Pancreas (tissue), 10 donors: ENCODE measurements around the gene PDE10A. TPM values are rescaled to one million over a fixed set of nuclear protein-coding genes. Genes with fewer than 3 reads are reported as not detected.

Experiments used
- ATAC-seq, 4 donors: fragments of 200-7000 bp; cut with Tn5 transposase; one replicate each; pipeline versions ENCODE4 v1.8.0 to v1.9.1; 2020; ENCODE audit warnings: mild to moderate bottlenecking in 4 of 4, moderate library complexity in 4 of 4
- DNase-seq, 6 donors: peaks; one replicate each; pipeline ENCODE4 v3.0.0-alpha.2; 2020
- FAIRE-seq: peaks from 2 replicates; lab custom pipeline; 2012; peaks lifted over from hg19 to GRCh38; lab: Jason Lieb, UNC
- H3K27ac ChIP-seq, 4 donors: fragments of 200-600 bp; sonication (generic); 1 replicate in 3 of 4; 2 replicates in 1 of 4; pipeline versions ENCODE4 v1.5.0 to v1.8.0; 2020
- H3K27me3 ChIP-seq, 4 donors: fragments of 200-600 bp; one replicate each; pipeline ENCODE4 v1.8.0; 2021
- H3K36me3 ChIP-seq, 3 donors: fragments of 200-600 bp; sonication (generic) in 1 of 3; one replicate each; pipeline versions ENCODE4 v1.5.0 to v1.8.0; 2020 to 2021
- H3K4me1 ChIP-seq, 3 donors: fragments of 200-600 bp; one replicate each; pipeline ENCODE4 v1.8.0; 2021
- H3K4me3 ChIP-seq, 4 donors: fragments of 200-600 bp; sonication (generic) in 2 of 4; one replicate each; pipeline versions ENCODE4 v1.5.0 to v1.8.0; 2020 to 2021
- H3K9me3 ChIP-seq, 4 donors: fragments of 200-600 bp; one replicate each; pipeline ENCODE4 v1.8.0; 2021
- CTCF ChIP-seq, 4 donors: fragments of 200-600 bp; sonication (generic) in 3 of 4; IDR thresholded peaks; one replicate each; pipeline versions ENCODE4 v1.5.0 to v1.8.0; 2021; ENCODE audit warnings: antibody characterized with exemption in 4 of 4
- WGBS, 2 donors: extraction: QIAGEN DNeasy Blood & Tissue Kit; methylation state at CpG; one replicate each; pipeline ENCODE4 v1.1.7; 2013; 5-methylcytosine and 5-hydroxymethylcytosine counted together
- intact Hi-C, 3 donors: fragments of 100-400 bp; cut with DNase I; formaldehyde crosslinking; loops; one replicate each; pipeline versions ENCODE4 v1.11.1 to v1.14.2; 2022
- polyA plus RNA-seq, 2 donors: library from polyadenylated mRNA; stranded (reverse); fragments of 200-250 nt; gene quantifications; one replicate each; pipeline ENCODE4 v1.2.3, GENCODE V29; 2013
- total RNA-seq, 6 donors: library from RNA; stranded (reverse); fragmentation: NEBNext Ultra II Directional in 4 of 6; extraction: Animal tissue kit (Norgen Biotek cat#: 25700) in 4 of 6; gene quantifications; one replicate each; pipeline versions ENCODE4 v1.2.1 to v1.2.4, GENCODE V29; 2021 to 2023
- donor health status: healthy with polysubstance abuse.
- donor health status: DM: no; HTN: no; CAD: no; lungs with moderate emphysema.
- donor health status: DM: no; HTN: no; CAD: no.
- donor health status: control.
- donor health status: control.
- donor health status: Bipolar disorder and iron deficiency.
- donor health status: DM: yes; HTN: yes; CAD: no.
- donor health status: DM: no; HTN: no; CAD: no.
- donor health status: DM: no; HTN: no; CAD: no.
- donor health status: DM: yes; HTN: yes; CAD: no.

The PDE10A gene
- total and polyA plus RNA-seq, 8 donors = 0.83 to 5.7 (median 2.7) TPM

GRCh38 chr6:165574220-165575157, 88.6 kb downstream of the PDE10A start:
- FAIRE-seq (no peak), DNase-seq (no peak), ATAC-seq (peak; percentile 7 to 63 (median 41))
- intact Hi-C loops = no loop called here
- no peak overlapping the region for H3K4me3 ChIP-seq
- TF ChIP-seq CTCF (IDR thresholded peaks at IDR 0.05) = no peak
- H3K27me3 ChIP-seq = no peaks in the 10 kb centered on the region
- H3K27ac ChIP-seq = peak overlapping the region in 2 of 4 donors; percentile 46 to 48
- H3K9me3 ChIP-seq = no peaks in the 10 kb centered on the region
- H3K4me1 ChIP-seq = peaks cover 7 to 12% (median 10%) of the 10 kb centered on the region in 3 donors
- 57 to 64% methylated on average over 6 of the region's 6 CpGs for WGBS, 2 donors
- no peaks in the 10 kb centered on the region for H3K36me3 ChIP-seq

GRCh38 chr6:165573671-165574070, 89.4 kb downstream of the PDE10A start:
- ATAC-seq (peak; percentile 88 to 95 (median 93)), FAIRE-seq (no peak), DNase-seq (peak in 5 of 6 donors; percentile 55 to 79 (median 56))
- no peaks in the 10 kb centered on the region for H3K36me3 ChIP-seq
- H3K4me1 ChIP-seq = peaks cover 7 to 12% (median 10%) of the 10 kb centered on the region in 3 donors
- H3K27me3 ChIP-seq = no peaks in the 10 kb centered on the region
- 7 to 9% methylated on average over 5 of the region's 5 CpGs for WGBS, 2 donors
- H3K27ac ChIP-seq = peak overlapping the region in 2 of 4 donors; percentile 46 to 48
- no peak for TF ChIP-seq CTCF (IDR thresholded peaks at IDR 0.05)
- intact Hi-C loops = no loop called here
- H3K9me3 ChIP-seq = no peaks in the 10 kb centered on the region
- no peak overlapping the region for H3K4me3 ChIP-seq

- Histone ChIP-seq H3K4me3 (no peak overlapping the region), H3K36me3 (no peaks in the 10 kb centered on the region), H3K27me3 (no peaks in the 10 kb centered on the region), H3K27ac (no peak overlapping the region), H3K4me1 (peaks cover 7 to 12% (median 10%) of the 10 kb centered on the region in 3 donors), H3K9me3 (no peaks in the 10 kb centered on the region)
- no peak for ATAC-seq
- DNase-seq = no peak
- intact Hi-C loops = no loop called here
- WGBS, 2 donors = 87 to 92% methylated on average over 3 of the region's 3 CpGs
- no peak for FAIRE-seq
- no peak for TF ChIP-seq CTCF (IDR thresholded peaks at IDR 0.05)
Observed at GRCh38 chr6:165571721-165572132, 91.3 kb downstream of the PDE10A start.

GRCh38 chr6:165571068-165571682, 91.9 kb downstream of the PDE10A start:
- no peak for TF ChIP-seq CTCF (IDR thresholded peaks at IDR 0.05)

More at GRCh38 chr6:165571068-165571682, 91.9 kb downstream of the PDE10A start:
- Histone ChIP-seq H3K9me3 (no peaks in the 10 kb centered on the region), H3K4me1 (peaks cover 7 to 12% (median 10%) of the 10 kb centered on the region in 3 donors), H3K27me3 (no peaks in the 10 kb centered on the region), H3K36me3 (no peaks in the 10 kb centered on the region), H3K4me3 (no peak overlapping the region), H3K27ac (no peak overlapping the region)
- DNase-seq (no peak), ATAC-seq (no peak), FAIRE-seq (no peak)
- intact Hi-C loops = no loop called here
- 63 to 91% methylated on average over 2 of the region's 2 CpGs for WGBS, 2 donors
